HepG2 (cell line): ENCODE data around the gene FNDC3A. TPM values are rescaled to one million over a fixed set of nuclear protein-coding genes. Genes with fewer than 3 reads are reported as not detected.

Experiments
- ATAC-seq: fragments of 200-7000 bp; cut with Tn5 transposase; 3 replicates; pipeline ENCODE4 v1.9.1; 2020; ENCODE audit warnings: mild to moderate bottlenecking, moderate library complexity
- BruUV-seq: library from RNA; stranded (reverse); fragments of 400-500 nt; replicated peaks from 2 replicates; lab custom pipeline; 2021; lab: Mats Ljungman, UMichigan
- CTCF ChIA-PET: fragments of 300-600 bp; formaldehyde crosslinking; extraction: SDS; loops from one replicate; lab custom pipeline; 2021; ENCODE audit warnings: low total read pairs, inconsistent platforms, low intra/inter-chr PET ratio; lab: Yijun Ruan, JAX
- POLR2A ChIA-PET: fragments of 350-600 bp; sonication (Branson Sonifier 250); formaldehyde crosslinking; loops from one replicate; lab custom pipeline; 2020; ENCODE audit warnings: antibody characterized with exemption, inconsistent platforms; lab: Yijun Ruan, JAX
- DNase-seq: peaks from one replicate; pipeline ENCODE4 v3.0.0-alpha.2; 2015; ENCODE audit warnings: low spot score
- FAIRE-seq: peaks from 3 replicates; lab custom pipeline; 2011; peaks lifted over from hg19 to GRCh38; lab: Jason Lieb, UNC
- H2AFZ ChIP-seq: one replicate; pipeline ENCODE4 v1.6.1; 2011; ENCODE audit warnings: low read length, inconsistent platforms
- H3K27ac ChIP-seq: fragments of 300-600 bp; 3 replicates; pipeline ENCODE4 v1.8.0; 2011; ENCODE audit warnings: mixed run types, mild to moderate bottlenecking, mixed read lengths, low read length, inconsistent platforms; ENCODE audit not compliant: insufficient read depth; ENCODE audit errors: extremely low read length
- H3K27me3 ChIP-seq, 2 experiments: fragments of 200-600 bp in 1 of 2; 2 replicates in 1 of 2; 3 replicates in 1 of 2; pipeline versions ENCODE4 v1.6.0 to v1.8.0; 2011; ENCODE audit warnings: low read length in 2 of 2, mild to moderate bottlenecking in 2 of 2, moderate library complexity in 2 of 2, inconsistent platforms in 1 of 2; ENCODE audit not compliant: insufficient read depth in 2 of 2, control insufficient read depth in 1 of 2
- H3K36me3 ChIP-seq, 2 experiments: fragments of 200-600 bp in 1 of 2; replicated peaks in 1 of 2; 2 replicates in 1 of 2; 3 replicates in 1 of 2; pipeline versions ENCODE4 v1.5.1 to v1.8.0; 2011; ENCODE audit warnings: low read length in 2 of 2, inconsistent platforms in 1 of 2; ENCODE audit not compliant: insufficient read depth in 2 of 2, control insufficient read depth in 1 of 2
- H3K4me1 ChIP-seq: 2 replicates; pipeline ENCODE4 v1.5.1; 2012; ENCODE audit warnings: low read length, inconsistent platforms; ENCODE audit not compliant: insufficient read depth
- H3K4me2 ChIP-seq: 2 replicates; pipeline ENCODE4 v1.6.0; 2011; ENCODE audit warnings: low read depth, low read length, inconsistent platforms
- H3K4me3 ChIP-seq, 3 experiments: fragments of 200-600 bp in 1 of 3; sonication (generic), shearing (Covaris generic) in 1 of 3; replicated peaks in 1 of 3; 2 replicates each; pipeline ENCODE4 v1.5.1; 2011 to 2016; ENCODE audit warnings: low read length in 3 of 3, inconsistent platforms in 2 of 3, low read depth in 2 of 3, mild to moderate bottlenecking in 2 of 3, control low read depth in 1 of 3, mixed read lengths in 1 of 3; ENCODE audit not compliant: insufficient read depth in 1 of 3
- H3K79me2 ChIP-seq: one replicate; pipeline ENCODE4 v1.6.1; 2011; ENCODE audit warnings: low read length, inconsistent platforms; ENCODE audit not compliant: insufficient read depth
- H3K9ac ChIP-seq: 2 replicates; pipeline ENCODE4 v1.6.0; 2011; ENCODE audit warnings: mild to moderate bottlenecking, low read depth, low read length, inconsistent platforms; ENCODE audit not compliant: insufficient read depth
- H3K9me3 ChIP-seq: 2 replicates; pipeline ENCODE4 v1.5.1; 2012; ENCODE audit warnings: mild to moderate bottlenecking, low read length
- H4K20me1 ChIP-seq: 2 replicates; pipeline ENCODE4 v1.6.0; 2011; ENCODE audit warnings: inconsistent platforms, mild to moderate bottlenecking, low read length, moderate library complexity; ENCODE audit not compliant: insufficient read depth
- CEBPB ChIP-seq: IDR thresholded peaks from 2 replicates; pipeline ENCODE4 v1.6.1; 2011; ENCODE audit warnings: low read depth, low read length, improper control_type of control experiment, borderline replicate concordance
- FOXA1 ChIP-seq, 2 experiments: fragments of 450-650 bp in 1 of 2; sonication (generic) in 1 of 2; formaldehyde crosslinking in 1 of 2; IDR thresholded peaks; 2 replicates each; pipeline versions ENCODE4 v1.4.0 to v1.6.1; 2016 to 2020; ENCODE audit warnings: missing genetic modification reagents in 1 of 2
- SETDB1 ChIP-seq: sonication (generic); formaldehyde crosslinking; IDR thresholded peaks from 2 replicates; pipeline ENCODE4 v1.5.1; 2020; ENCODE audit warnings: missing genetic modification reagents, mild to moderate bottlenecking, borderline replicate concordance
- TAF1 ChIP-seq: sonication (generic); formaldehyde crosslinking; IDR thresholded peaks from 2 replicates; pipeline ENCODE4 v1.4.0; 2020; ENCODE audit warnings: missing genetic modification reagents
- XRCC5 ChIP-seq: fragments of 200-400 bp; formaldehyde crosslinking; optimal IDR thresholded peaks from 2 replicates; pipeline ENCODE3; 2017; ENCODE audit warnings: mild to moderate bottlenecking, low read length
- ZMYM3 ChIP-seq: sonication (generic); formaldehyde crosslinking; IDR thresholded peaks from 2 replicates; pipeline ENCODE4 v1.5.1; 2020; ENCODE audit warnings: mild to moderate bottlenecking, missing genetic modification reagents
- ZNF136 ChIP-seq: sonication (generic); formaldehyde crosslinking; IDR thresholded peaks from 2 replicates; pipeline ENCODE4 v1.8.1; 2022; ENCODE audit warnings: low read depth, mild to moderate bottlenecking, moderate library complexity, missing genetic modification reagents
- ZNF670 ChIP-seq: sonication (generic); formaldehyde crosslinking; IDR thresholded peaks from 2 replicates; pipeline ENCODE4 v1.8.0; 2022; ENCODE audit warnings: mild to moderate bottlenecking, missing genetic modification reagents, borderline replicate concordance
- ZNF768 ChIP-seq: sonication (generic); formaldehyde crosslinking; IDR thresholded peaks from 2 replicates; pipeline ENCODE4 v1.4.0; 2020; ENCODE audit warnings: missing genetic modification reagents
- ZNF773 ChIP-seq: sonication (generic); formaldehyde crosslinking; IDR thresholded peaks from 2 replicates; pipeline ENCODE4 v1.4.0; 2020; ENCODE audit warnings: missing genetic modification reagents, borderline replicate concordance
- ZSCAN21 ChIP-seq: sonication (generic); formaldehyde crosslinking; IDR thresholded peaks from 2 replicates; pipeline ENCODE4 v1.8.0; 2022; ENCODE audit warnings: mild to moderate bottlenecking, missing genetic modification reagents, moderate library complexity, borderline replicate concordance
- WGBS: methylation state at CpG from one replicate; pipeline ENCODE4 v1.1.6; 2017; ENCODE audit warnings: low lambda C conversion rate; 5-methylcytosine and 5-hydroxymethylcytosine counted together
- in situ Hi-C: cut with HindIII; loops from 2 replicates; pipeline ENCODE4 v1.10.0; 2017; ENCODE audit warnings: low pct_unique_long_range_greater_than_20kb; ENCODE audit not compliant: extremely low pct_ligation_motif_present
- intact Hi-C: fragments of 100-400 bp; cut with micrococcal nuclease; formaldehyde crosslinking; loops from one replicate; pipeline ENCODE4 v1.10.0; 2022; ENCODE audit not compliant: unreplicated experiment
- polyA plus RNA-seq, 8 experiments: library from polyadenylated mRNA; depleted of rRNA in 3 of 8; stranded (reverse) in 7 of 8; unstranded in 1 of 8; fragments of >200 nt; fragmentation: Illumina TruSeq in 4 of 8; extraction: Trizol in 4 of 8; gene quantifications; 2 replicates each; pipeline versions ENCODE4 v1.2.1 to v1.2.3, GENCODE V29; 2011 to 2016; ENCODE audit warnings: low read depth in 4 of 8, missing spikeins in 1 of 8, mixed read lengths in 1 of 8; ENCODE audit not compliant: insufficient read depth in 1 of 8
- total RNA-seq, 5 experiments: library from RNA; depleted of rRNA; stranded (reverse); fragments of >200 nt; fragmentation: Illumina TruSeq; extraction: Trizol; gene quantifications; 2 replicates each; pipeline ENCODE4 v1.2.3, GENCODE V29; 2016; ENCODE audit warnings: low read depth in 1 of 5
- TF ChIP-seq, protein P1 (sequence below): sonication (generic); formaldehyde crosslinking; IDR thresholded peaks from 2 replicates; pipeline ENCODE4 v1.4.0; 2020; ENCODE audit warnings: missing genetic modification reagents
- TF ChIP-seq, protein P2 (sequence below): sonication (generic); formaldehyde crosslinking; IDR thresholded peaks from 2 replicates; pipeline ENCODE4 v1.5.0; 2020; ENCODE audit warnings: mild to moderate bottlenecking, missing genetic modification reagents

Gene FNDC3A
- total and polyA plus RNA-seq, 2 of the 13 experiments (the other 11 are each of a cell fraction or from before 2014, with no cell fraction given): 36.7 to 39.3 TPM

DNA sequence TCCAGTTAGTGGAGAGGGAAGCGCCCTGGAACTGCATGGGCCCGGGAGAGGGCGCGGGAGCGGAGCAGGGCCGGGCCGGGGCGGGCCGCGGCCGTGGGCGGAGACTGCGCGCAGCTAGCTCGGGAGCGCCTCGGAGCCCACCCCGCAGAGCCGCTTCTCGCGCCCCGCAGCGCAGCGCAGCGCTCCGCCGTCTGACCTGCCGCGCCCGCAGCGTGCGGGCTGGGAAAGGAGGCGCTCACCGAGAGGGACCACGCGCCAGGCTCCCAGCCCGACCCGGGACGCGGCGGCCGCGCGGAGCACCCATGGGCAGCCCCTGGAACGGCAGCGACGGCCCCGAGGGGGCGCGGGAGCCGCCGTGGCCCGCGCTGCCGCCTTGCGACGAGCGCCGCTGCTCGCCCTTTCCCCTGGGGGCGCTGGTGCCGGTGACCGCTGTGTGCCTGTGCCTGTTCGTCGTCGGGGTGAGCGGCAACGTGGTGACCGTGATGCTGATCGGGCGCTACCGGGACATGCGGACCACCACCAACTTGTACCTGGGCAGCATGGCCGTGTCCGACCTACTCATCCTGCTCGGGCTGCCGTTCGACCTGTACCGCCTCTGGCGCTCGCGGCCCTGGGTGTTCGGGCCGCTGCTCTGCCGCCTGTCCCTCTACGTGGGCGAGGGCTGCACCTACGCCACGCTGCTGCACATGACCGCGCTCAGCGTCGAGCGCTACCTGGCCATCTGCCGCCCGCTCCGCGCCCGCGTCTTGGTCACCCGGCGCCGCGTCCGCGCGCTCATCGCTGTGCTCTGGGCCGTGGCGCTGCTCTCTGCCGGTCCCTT, 244.5 kb downstream of the FNDC3A start, which contains the start of gene MLNR:
MLNR (plus strand) TSS at position 303 of the 820 bp plus-strand sequence; CDS start at position 303, 0 bp downstream.
- peak within 1 kb of the TSS; percentile 84 for H3K4me2 ChIP-seq
- intact Hi-C loops (no loop called here), in situ Hi-C loops (no loop called here)
- FAIRE-seq (no peak), DNase-seq (peak; percentile 39), ATAC-seq (peak; percentile 93)
- peak within 1 kb of the TSS; percentile 51 for H3K9ac ChIP-seq
- H3K27me3 ChIP-seq: no peaks in the 10 kb centered on the region; a peak in 1 of 5 replicates
- H3K27ac ChIP-seq: no peak within 1 kb of the TSS
- peak within 1 kb of the TSS; percentile 85 for H2AFZ ChIP-seq
- BruUV-seq: no TSS peak
- ChIA-PET POLR2A (interaction anchor here (1.1 kb wide), 1 partner anchor 27 kb away, joined by 7 read pairs; the partner anchor contains the start of gene CDADC1), CTCF (no interaction called here)
- 68% methylated on average over 38 of the region's 111 CpGs for WGBS
- H3K9me3 ChIP-seq: no peaks in the 10 kb centered on the region
- H3K79me2 ChIP-seq: no peaks in the 10 kb centered on the region
- peak within 1 kb of the TSS; percentile 56 to 72 (median 65); a peak in 5 of 6 replicates for H3K4me3 ChIP-seq
- no peaks in the 10 kb centered on the region for H4K20me1 ChIP-seq
- peaks cover 21% of the 10 kb centered on the region for H3K4me1 ChIP-seq
- no peaks in the 10 kb centered on the region for H3K36me3 ChIP-seq
- TF ChIP-seq ZNF136 (CRISPR knock-in tag) (no peak), XRCC5 (peak; percentile 32), ZSCAN21 (CRISPR knock-in tag) (0 out of 2 replicates have a peak, but pooled peaks have one; percentile 45), SETDB1 (CRISPR knock-in tag) (no peak), ZNF773 (CRISPR knock-in tag) (peak; percentile 37; the same call in 1 of the 2 replicates), ZNF768 (CRISPR knock-in tag) (0 out of 2 replicates have a peak, but pooled peaks have one; percentile 19), FOXA1 (IDR thresholded peaks at IDR 0.05) (no peak), FOXA1 (CRISPR knock-in tag; IDR thresholded peaks at IDR 0.05) (no peak), ZNF670 (CRISPR knock-in tag) (no peak), TAF1 (peak; percentile 47), CEBPB (no peak), ZMYM3 (CRISPR knock-in tag) (no peak)
- TF ChIP-seq, protein P1, sequence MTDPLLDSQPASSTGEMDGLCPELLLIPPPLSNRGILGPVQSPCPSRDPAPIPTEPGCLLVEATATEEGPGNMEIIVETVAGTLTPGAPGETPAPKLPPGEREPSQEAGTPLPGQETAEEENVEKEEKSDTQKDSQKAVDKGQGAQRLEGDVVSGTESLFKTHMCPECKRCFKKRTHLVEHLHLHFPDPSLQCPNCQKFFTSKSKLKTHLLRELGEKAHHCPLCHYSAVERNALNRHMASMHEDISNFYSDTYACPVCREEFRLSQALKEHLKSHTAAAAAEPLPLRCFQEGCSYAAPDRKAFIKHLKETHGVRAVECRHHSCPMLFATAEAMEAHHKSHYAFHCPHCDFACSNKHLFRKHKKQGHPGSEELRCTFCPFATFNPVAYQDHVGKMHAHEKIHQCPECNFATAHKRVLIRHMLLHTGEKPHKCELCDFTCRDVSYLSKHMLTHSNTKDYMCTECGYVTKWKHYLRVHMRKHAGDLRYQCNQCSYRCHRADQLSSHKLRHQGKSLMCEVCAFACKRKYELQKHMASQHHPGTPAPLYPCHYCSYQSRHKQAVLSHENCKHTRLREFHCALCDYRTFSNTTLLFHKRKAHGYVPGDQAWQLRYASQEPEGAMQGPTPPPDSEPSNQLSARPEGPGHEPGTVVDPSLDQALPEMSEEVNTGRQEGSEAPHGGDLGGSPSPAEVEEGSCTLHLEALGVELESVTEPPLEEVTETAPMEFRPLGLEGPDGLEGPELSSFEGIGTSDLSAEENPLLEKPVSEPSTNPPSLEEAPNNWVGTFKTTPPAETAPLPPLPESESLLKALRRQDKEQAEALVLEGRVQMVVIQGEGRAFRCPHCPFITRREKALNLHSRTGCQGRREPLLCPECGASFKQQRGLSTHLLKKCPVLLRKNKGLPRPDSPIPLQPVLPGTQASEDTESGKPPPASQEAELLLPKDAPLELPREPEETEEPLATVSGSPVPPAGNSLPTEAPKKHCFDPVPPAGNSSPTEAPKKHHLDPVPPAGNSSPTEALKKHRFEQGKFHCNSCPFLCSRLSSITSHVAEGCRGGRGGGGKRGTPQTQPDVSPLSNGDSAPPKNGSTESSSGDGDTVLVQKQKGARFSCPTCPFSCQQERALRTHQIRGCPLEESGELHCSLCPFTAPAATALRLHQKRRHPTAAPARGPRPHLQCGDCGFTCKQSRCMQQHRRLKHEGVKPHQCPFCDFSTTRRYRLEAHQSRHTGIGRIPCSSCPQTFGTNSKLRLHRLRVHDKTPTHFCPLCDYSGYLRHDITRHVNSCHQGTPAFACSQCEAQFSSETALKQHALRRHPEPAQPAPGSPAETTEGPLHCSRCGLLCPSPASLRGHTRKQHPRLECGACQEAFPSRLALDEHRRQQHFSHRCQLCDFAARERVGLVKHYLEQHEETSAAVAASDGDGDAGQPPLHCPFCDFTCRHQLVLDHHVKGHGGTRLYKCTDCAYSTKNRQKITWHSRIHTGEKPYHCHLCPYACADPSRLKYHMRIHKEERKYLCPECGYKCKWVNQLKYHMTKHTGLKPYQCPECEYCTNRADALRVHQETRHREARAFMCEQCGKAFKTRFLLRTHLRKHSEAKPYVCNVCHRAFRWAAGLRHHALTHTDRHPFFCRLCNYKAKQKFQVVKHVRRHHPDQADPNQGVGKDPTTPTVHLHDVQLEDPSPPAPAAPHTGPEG: peak; percentile 31; the same call in 1 of the 2 replicates
- TF ChIP-seq, protein P2, sequence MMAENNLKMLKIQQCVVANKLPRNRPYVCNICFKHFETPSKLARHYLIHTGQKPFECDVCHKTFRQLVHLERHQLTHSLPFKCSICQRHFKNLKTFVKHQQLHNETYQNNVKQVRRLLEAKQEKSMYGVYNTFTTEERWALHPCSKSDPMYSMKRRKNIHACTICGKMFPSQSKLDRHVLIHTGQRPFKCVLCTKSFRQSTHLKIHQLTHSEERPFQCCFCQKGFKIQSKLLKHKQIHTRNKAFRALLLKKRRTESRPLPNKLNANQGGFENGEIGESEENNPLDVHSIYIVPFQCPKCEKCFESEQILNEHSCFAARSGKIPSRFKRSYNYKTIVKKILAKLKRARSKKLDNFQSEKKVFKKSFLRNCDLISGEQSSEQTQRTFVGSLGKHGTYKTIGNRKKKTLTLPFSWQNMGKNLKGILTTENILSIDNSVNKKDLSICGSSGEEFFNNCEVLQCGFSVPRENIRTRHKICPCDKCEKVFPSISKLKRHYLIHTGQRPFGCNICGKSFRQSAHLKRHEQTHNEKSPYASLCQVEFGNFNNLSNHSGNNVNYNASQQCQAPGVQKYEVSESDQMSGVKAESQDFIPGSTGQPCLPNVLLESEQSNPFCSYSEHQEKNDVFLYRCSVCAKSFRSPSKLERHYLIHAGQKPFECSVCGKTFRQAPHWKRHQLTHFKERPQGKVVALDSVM (CRISPR knock-in tag): no peak
